ENCODE measurements around the gene GFI1. TPM values are rescaled to one million over a fixed set of nuclear protein-coding genes. Genes with fewer than 3 reads are reported as not detected.

GFI1 gene
- total and polyA plus RNA-seq, 12 donors: 0.11 to 0.93 (median 0.32) TPM; not detected in 1

DNA sequence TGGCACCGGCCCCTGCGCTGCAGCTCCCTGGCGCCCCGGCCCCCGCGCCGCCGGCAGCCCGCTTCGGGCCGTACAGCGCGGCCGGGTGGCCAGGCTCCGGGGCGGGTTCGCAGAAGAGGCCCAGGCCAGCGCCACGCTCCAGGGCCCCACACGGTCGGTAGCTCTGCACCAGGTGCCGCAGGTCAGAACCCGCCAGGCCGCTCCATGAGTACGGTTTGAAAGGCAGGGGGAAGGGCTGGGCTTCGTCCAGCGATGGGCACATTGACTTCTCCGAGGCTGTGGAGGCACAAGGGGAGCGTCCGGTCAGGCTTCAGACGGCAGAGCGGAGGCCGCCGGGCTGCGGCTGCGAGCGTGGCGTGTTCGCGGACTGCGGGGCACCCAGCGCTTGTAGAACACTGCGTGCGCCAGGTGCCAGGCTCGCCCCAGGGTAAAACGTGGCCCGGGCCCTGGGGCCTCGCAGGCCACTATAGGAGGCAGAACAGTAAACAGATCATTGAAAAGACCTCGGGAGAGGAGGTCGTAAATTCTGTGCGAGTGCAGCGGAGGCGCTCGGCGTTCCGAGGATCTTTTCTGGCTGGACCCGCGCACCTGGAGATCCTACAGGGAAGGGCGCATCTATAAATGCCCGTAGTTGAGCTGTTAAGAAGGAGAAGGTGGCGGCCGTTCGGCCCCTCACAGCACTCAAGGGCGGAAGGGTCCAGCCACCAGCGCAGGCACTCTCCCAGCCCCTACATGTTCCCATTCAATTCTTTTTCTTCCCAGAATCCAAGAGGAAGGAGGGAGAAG is 5.7 kb downstream of the GFI1 start:
- H3K36me3 ChIP-seq (replicated peaks in 1 of 2): no peaks in the 10 kb centered on the region
- 21 to 36% (median 27%) methylated on average over 36 to 65 of the region's 65 CpGs for WGBS, 4 donors

DNA sequence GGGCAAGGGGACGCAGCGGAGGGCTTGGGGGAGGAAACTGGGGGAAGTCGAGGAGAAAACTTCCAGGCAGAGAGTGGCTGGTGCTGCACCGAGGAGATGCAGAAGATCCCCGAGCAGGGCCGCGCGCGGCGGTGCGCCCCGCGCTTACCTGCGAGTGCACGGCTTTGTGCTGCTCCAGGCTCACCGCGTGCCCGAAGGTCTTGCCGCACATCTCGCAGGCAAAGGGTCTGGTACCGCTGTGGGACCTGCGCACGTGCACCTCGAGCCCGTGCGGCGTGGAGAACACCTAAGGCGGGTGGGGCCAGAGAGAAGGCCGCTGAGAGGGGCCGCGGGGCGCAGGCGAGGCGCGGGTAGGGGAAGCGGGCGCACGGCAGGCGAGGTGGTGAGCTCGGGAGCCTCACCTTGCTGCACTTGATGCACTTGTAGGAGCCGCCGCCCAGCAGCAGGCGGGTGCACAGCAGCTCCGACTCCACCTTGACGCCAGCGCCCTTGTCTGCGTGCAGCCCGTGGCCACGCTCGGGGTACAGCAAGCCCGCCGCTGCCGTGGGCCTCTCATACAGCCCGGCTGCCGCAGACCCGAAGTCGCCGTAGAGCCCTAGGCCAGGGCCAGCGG is 6.4 kb downstream of the GFI1 start:
- no peak for DNase-seq
- Histone ChIP-seq H3K27ac (no peak overlapping the region), H3K36me3 (replicated peaks in 1 of 2) (no peaks in the 10 kb centered on the region), H3K4me3 (no peak overlapping the region), H3K9me3 (replicated peaks in 1 of 3) (no peaks in the 10 kb centered on the region), H3K4me1 (replicated peaks in 1 of 2) (peaks cover 34 to 35% of the 10 kb centered on the region in 2 donors), H3K27me3 (peaks cover 54% of the 10 kb centered on the region)
- TF ChIP-seq, protein P1, sequence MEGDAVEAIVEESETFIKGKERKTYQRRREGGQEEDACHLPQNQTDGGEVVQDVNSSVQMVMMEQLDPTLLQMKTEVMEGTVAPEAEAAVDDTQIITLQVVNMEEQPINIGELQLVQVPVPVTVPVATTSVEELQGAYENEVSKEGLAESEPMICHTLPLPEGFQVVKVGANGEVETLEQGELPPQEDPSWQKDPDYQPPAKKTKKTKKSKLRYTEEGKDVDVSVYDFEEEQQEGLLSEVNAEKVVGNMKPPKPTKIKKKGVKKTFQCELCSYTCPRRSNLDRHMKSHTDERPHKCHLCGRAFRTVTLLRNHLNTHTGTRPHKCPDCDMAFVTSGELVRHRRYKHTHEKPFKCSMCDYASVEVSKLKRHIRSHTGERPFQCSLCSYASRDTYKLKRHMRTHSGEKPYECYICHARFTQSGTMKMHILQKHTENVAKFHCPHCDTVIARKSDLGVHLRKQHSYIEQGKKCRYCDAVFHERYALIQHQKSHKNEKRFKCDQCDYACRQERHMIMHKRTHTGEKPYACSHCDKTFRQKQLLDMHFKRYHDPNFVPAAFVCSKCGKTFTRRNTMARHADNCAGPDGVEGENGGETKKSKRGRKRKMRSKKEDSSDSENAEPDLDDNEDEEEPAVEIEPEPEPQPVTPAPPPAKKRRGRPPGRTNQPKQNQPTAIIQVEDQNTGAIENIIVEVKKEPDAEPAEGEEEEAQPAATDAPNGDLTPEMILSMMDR (IDR thresholded peaks at IDR 0.05): no peak
- TF ChIP-seq POLR2A (IDR thresholded peaks at IDR 0.05): no peak
- 36 to 66% (median 48%) methylated on average over 6 to 59 of the region's 59 CpGs for WGBS, 4 donors
- intact Hi-C loops (cut with DNase I): no loop called here

More for the DNA sequence above, 5.7 kb downstream of the GFI1 start:
- intact Hi-C loops (cut with DNase I): no loop called here
- peaks cover 41 to 42% of the 10 kb centered on the region in 2 donors for H3K4me1 ChIP-seq (replicated peaks in 1 of 2)
- peaks cover 60% of the 10 kb centered on the region for H3K27me3 ChIP-seq
- DNase-seq: no peak
- no peak overlapping the region for H3K4me3 ChIP-seq
- TF ChIP-seq, protein P1 (IDR thresholded peaks at IDR 0.05): no peak
- TF ChIP-seq POLR2A (IDR thresholded peaks at IDR 0.05): no peak
- no peaks in the 10 kb centered on the region for H3K9me3 ChIP-seq (replicated peaks in 1 of 3)
- no peak overlapping the region for H3K27ac ChIP-seq

DNA sequence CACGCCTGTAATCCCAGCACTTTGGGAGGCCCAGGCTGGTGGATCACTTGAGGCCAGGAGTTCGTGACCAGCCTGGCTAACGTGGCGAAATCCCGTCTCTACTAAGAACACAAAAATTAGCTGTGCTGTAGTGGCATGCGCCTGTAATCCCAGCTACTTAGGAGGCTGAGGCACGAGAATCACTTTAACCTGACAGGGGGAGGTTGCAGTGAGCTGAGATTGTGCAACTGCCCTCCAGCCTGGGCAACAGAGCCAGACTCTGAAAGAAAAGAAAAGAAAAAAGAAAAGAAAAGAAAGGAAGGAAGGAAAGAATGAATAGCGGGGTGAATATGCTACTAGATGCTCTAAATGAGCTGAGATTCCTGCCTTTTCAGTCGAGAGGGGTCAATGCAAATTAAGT is 7.1 kb downstream of the GFI1 start:
- no peak for TF ChIP-seq POLR2A (IDR thresholded peaks at IDR 0.05)
- TF ChIP-seq, protein P1 (IDR thresholded peaks at IDR 0.05): no peak
- no peak for DNase-seq
- no peaks in the 10 kb centered on the region for H3K36me3 ChIP-seq (replicated peaks in 1 of 2)
- no peak overlapping the region for H3K4me3 ChIP-seq
- peaks cover 47% of the 10 kb centered on the region for H3K27me3 ChIP-seq
- 91 to 97% (median 93%) methylated on average over 9 of the region's 9 CpGs for WGBS, 4 donors
- no peak overlapping the region for H3K27ac ChIP-seq
- intact Hi-C loops (cut with DNase I): no loop called here
- no peaks in the 10 kb centered on the region for H3K9me3 ChIP-seq (replicated peaks in 1 of 3)
- peaks cover 28% of the 10 kb centered on the region in 2 donors for H3K4me1 ChIP-seq (replicated peaks in 1 of 2)

GRCh38 chr1:92478393-92478792 is 8.3 kb downstream of the GFI1 start:
- Histone ChIP-seq H3K27me3 (peaks cover 37% of the 10 kb centered on the region), H3K36me3 (replicated peaks in 1 of 2) (no peaks in the 10 kb centered on the region), H3K4me1 (replicated peaks in 1 of 2) (peaks cover 16% of the 10 kb centered on the region in 2 donors), H3K27ac (no peak overlapping the region), H3K9me3 (replicated peaks in 1 of 3) (no peaks in the 10 kb centered on the region), H3K4me3 (no peak overlapping the region)
- 81 to 96% (median 90%) methylated on average over 3 of the region's 3 CpGs for WGBS, 4 donors
- DNase-seq: no peak
- TF ChIP-seq POLR2A (IDR thresholded peaks at IDR 0.05): no peak
- TF ChIP-seq, protein P1 (IDR thresholded peaks at IDR 0.05): no peak
- intact Hi-C loops (cut with DNase I): no loop called here

All from adrenal gland (tissue), 12 donors.